HEK293 (cell line): ENCODE data around the gene PARL.

Experiments used
- CTCF ChIA-PET: fragments of 350-600 bp; formaldehyde crosslinking; extraction: SDS; loops from one replicate; lab custom pipeline; 2021; ENCODE audit warnings: antibody characterized with exemption; lab: Yijun Ruan, JAX
- POLR2A ChIA-PET: fragments of 300-600 bp; formaldehyde crosslinking; extraction: SDS; loops from one replicate; lab custom pipeline; 2020; ENCODE audit warnings: antibody characterized with exemption, inconsistent platforms; lab: Yijun Ruan, JAX
- H3K27ac ChIP-seq: fragments of 200-500 bp; sonication (Bioruptor generic); 2 replicates; pipeline ENCODE4 v1.5.1; 2014; ENCODE audit warnings: low read depth, low read length, control low read depth, inconsistent platforms; ENCODE audit errors: extremely low read depth
- H3K36me3 ChIP-seq, 2 experiments: fragments of 200-500 bp in 1 of 2; sonication (Bioruptor generic) in 1 of 2; 1 replicate in 1 of 2; 2 replicates in 1 of 2; pipeline ENCODE4 v1.5.1; 2014 to 2017; ENCODE audit warnings: inconsistent platforms in 2 of 2, low read length in 2 of 2; ENCODE audit not compliant: control insufficient read depth in 2 of 2, insufficient read depth in 1 of 2
- H3K4me1 ChIP-seq: fragments of 200-500 bp; sonication (Bioruptor generic); 2 replicates; pipeline ENCODE4 v1.5.1; 2014; ENCODE audit warnings: mild to moderate bottlenecking, low read length, inconsistent platforms; ENCODE audit not compliant: control insufficient read depth, insufficient read depth
- H3K4me3 ChIP-seq: 2 replicates; pipeline ENCODE4 v1.5.1; 2011; ENCODE audit warnings: low read depth, mild to moderate bottlenecking, control low read depth, low read length, moderate library complexity
- H3K9me3 ChIP-seq: fragments of 200-500 bp; sonication (Bioruptor generic); 2 replicates; pipeline ENCODE4 v1.5.1; 2014; ENCODE audit warnings: low read depth, low read length, inconsistent platforms; ENCODE audit not compliant: control insufficient read depth, insufficient read depth
- BCL6B ChIP-seq: fragments of 450-650 bp; formaldehyde crosslinking; IDR thresholded peaks from 2 replicates; pipeline ENCODE4 v1.5.1; 2017; ENCODE audit warnings: missing biosample characterization, missing genetic modification characterization
- CTCF ChIP-seq: fragments of 450-650 bp; formaldehyde crosslinking; IDR thresholded peaks from 2 replicates; pipeline ENCODE4 v1.5.1; 2016; ENCODE audit warnings: missing biosample characterization, missing genetic modification characterization
- KLF1 ChIP-seq: fragments of 450-650 bp; formaldehyde crosslinking; IDR thresholded peaks from 2 replicates; pipeline ENCODE4 v1.5.1; 2016; ENCODE audit warnings: missing biosample characterization, missing genetic modification characterization
- RBAK ChIP-seq: fragments of 450-650 bp; formaldehyde crosslinking; IDR thresholded peaks from 2 replicates; pipeline ENCODE4 v1.5.1; 2016; ENCODE audit warnings: missing biosample characterization, missing genetic modification characterization
- SCRT2 ChIP-seq: fragments of 450-650 bp; formaldehyde crosslinking; IDR thresholded peaks from 2 replicates; pipeline ENCODE4 v1.5.1; 2016; ENCODE audit warnings: missing biosample characterization, missing genetic modification characterization
- SP3 ChIP-seq: fragments of 450-650 bp; formaldehyde crosslinking; IDR thresholded peaks from 2 replicates; pipeline ENCODE4 v1.5.1; 2016; ENCODE audit warnings: missing biosample characterization, missing genetic modification characterization
- SP7 ChIP-seq: fragments of 450-650 bp; formaldehyde crosslinking; IDR thresholded peaks from 2 replicates; pipeline ENCODE4 v1.5.1; 2016; ENCODE audit warnings: missing biosample characterization, missing genetic modification characterization
- ZBTB17 ChIP-seq: fragments of 450-650 bp; formaldehyde crosslinking; IDR thresholded peaks from 2 replicates; pipeline ENCODE4 v1.5.1; 2016; ENCODE audit warnings: missing biosample characterization, missing genetic modification characterization
- ZFP3 ChIP-seq: fragments of 450-650 bp; formaldehyde crosslinking; IDR thresholded peaks from 2 replicates; pipeline ENCODE4 v1.5.1; 2016; ENCODE audit warnings: low read depth, missing biosample characterization, missing genetic modification characterization
- ZFP41 ChIP-seq: fragments of 450-650 bp; formaldehyde crosslinking; IDR thresholded peaks from 2 replicates; pipeline ENCODE4 v1.5.1; 2016; ENCODE audit warnings: missing biosample characterization, missing genetic modification characterization, borderline replicate concordance
- ZNF112 ChIP-seq: fragments of 450-650 bp; formaldehyde crosslinking; IDR thresholded peaks from 2 replicates; pipeline ENCODE4 v1.5.0; 2017; ENCODE audit warnings: missing biosample characterization, missing genetic modification characterization
- ZNF121 ChIP-seq: fragments of 450-650 bp; formaldehyde crosslinking; IDR thresholded peaks from 2 replicates; pipeline ENCODE4 v1.5.1; 2016; ENCODE audit warnings: missing biosample characterization, missing genetic modification characterization
- ZNF155 ChIP-seq: fragments of 450-650 bp; formaldehyde crosslinking; IDR thresholded peaks from 2 replicates; pipeline ENCODE4 v1.5.1; 2016; ENCODE audit warnings: missing biosample characterization, missing genetic modification characterization
- ZNF157 ChIP-seq: fragments of 450-650 bp; formaldehyde crosslinking; IDR thresholded peaks from 2 replicates; pipeline ENCODE4 v1.5.1; 2016; ENCODE audit warnings: missing biosample characterization, missing genetic modification characterization
- ZNF19 ChIP-seq: fragments of 450-650 bp; formaldehyde crosslinking; IDR thresholded peaks from 2 replicates; pipeline ENCODE4; 2016; ENCODE audit warnings: missing biosample characterization, missing genetic modification characterization, low read depth
- ZNF2 ChIP-seq: fragments of 450-650 bp; formaldehyde crosslinking; IDR thresholded peaks from 2 replicates; pipeline ENCODE4 v1.5.1; 2016; ENCODE audit warnings: missing biosample characterization, missing genetic modification characterization
- ZNF211 ChIP-seq: fragments of 450-650 bp; formaldehyde crosslinking; IDR thresholded peaks from 2 replicates; pipeline ENCODE4 v1.5.1; 2016; ENCODE audit warnings: low read depth, missing biosample characterization, missing genetic modification characterization
- ZNF221 ChIP-seq: fragments of 450-650 bp; formaldehyde crosslinking; IDR thresholded peaks from 2 replicates; pipeline ENCODE4 v1.5.1; 2017; ENCODE audit warnings: missing biosample characterization, missing genetic modification characterization, borderline replicate concordance
- ZNF280C ChIP-seq: fragments of 450-650 bp; formaldehyde crosslinking; IDR thresholded peaks from 2 replicates; pipeline ENCODE4 v1.5.1; 2016; ENCODE audit warnings: missing biosample characterization, missing genetic modification characterization
- ZNF292 ChIP-seq: fragments of 450-650 bp; formaldehyde crosslinking; IDR thresholded peaks from 2 replicates; pipeline ENCODE4 v1.5.1; 2016; ENCODE audit warnings: low read depth, missing biosample characterization, missing genetic modification characterization, borderline replicate concordance
- ZNF362 ChIP-seq: fragments of 450-650 bp; formaldehyde crosslinking; IDR thresholded peaks from 2 replicates; pipeline ENCODE4 v1.5.1; 2016; ENCODE audit warnings: missing biosample characterization, missing genetic modification characterization
- ZNF416 ChIP-seq: fragments of 450-650 bp; formaldehyde crosslinking; IDR thresholded peaks from 2 replicates; pipeline ENCODE4 v1.5.1; 2016; ENCODE audit warnings: missing biosample characterization, missing genetic modification characterization
- ZNF530 ChIP-seq: fragments of 450-650 bp; formaldehyde crosslinking; IDR thresholded peaks from 2 replicates; pipeline ENCODE4 v1.5.1; 2016; ENCODE audit warnings: low read depth, missing biosample characterization, missing genetic modification characterization
- ZNF549 ChIP-seq: fragments of 450-650 bp; IDR thresholded peaks from 2 replicates; pipeline ENCODE4 v1.5.1; 2018; ENCODE audit warnings: missing biosample characterization, missing genetic modification characterization, mild to moderate bottlenecking, inconsistent platforms, moderate library complexity
- ZNF558 ChIP-seq: fragments of 450-650 bp; formaldehyde crosslinking; IDR thresholded peaks from 2 replicates; pipeline ENCODE4 v1.5.1; 2016; ENCODE audit warnings: missing biosample characterization, missing genetic modification characterization
- ZNF571 ChIP-seq: fragments of 450-650 bp; formaldehyde crosslinking; IDR thresholded peaks from 2 replicates; pipeline ENCODE4 v1.5.0; 2017; ENCODE audit warnings: missing biosample characterization, missing genetic modification characterization
- ZNF600 ChIP-seq: fragments of 450-650 bp; formaldehyde crosslinking; IDR thresholded peaks from 2 replicates; pipeline ENCODE4 v1.5.1; 2016; ENCODE audit warnings: missing biosample characterization, missing genetic modification characterization
- ZNF629 ChIP-seq: fragments of 450-650 bp; formaldehyde crosslinking; IDR thresholded peaks from 2 replicates; pipeline ENCODE4 v1.5.1; 2017; ENCODE audit warnings: missing biosample characterization, missing genetic modification characterization
- ZNF843 ChIP-seq: fragments of 450-650 bp; formaldehyde crosslinking; IDR thresholded peaks from 2 replicates; pipeline ENCODE4 v1.5.1; 2016; ENCODE audit warnings: missing biosample characterization, missing genetic modification characterization
- ZSCAN5A ChIP-seq: fragments of 450-650 bp; formaldehyde crosslinking; IDR thresholded peaks from 2 replicates; pipeline ENCODE4 v1.5.1; 2016; ENCODE audit warnings: missing biosample characterization, missing genetic modification characterization

PARL gene

GRCh38 chr3:183830187-183830586, 54.5 kb downstream of the PARL start:
- Histone ChIP-seq H3K4me3 (no peak overlapping the region), H3K9me3 (no peaks in the 10 kb centered on the region), H3K36me3 (peaks cover 3 to 49% of the 10 kb centered on the region in 2 experiments; a peak in 2 of 3 replicates), H3K4me1 (no peaks in the 10 kb centered on the region; the same call in 1 of the 2 replicates), H3K27ac (no peak overlapping the region)
- CTCF ChIA-PET: no interaction called here
- POLR2A ChIA-PET: no interaction called here
- TF ChIP-seq ZBTB17: no peak
- no peak for TF ChIP-seq KLF1 (tag by site-specific recombination)
- no peak for TF ChIP-seq ZNF19 (tag by site-specific recombination)
- TF ChIP-seq ZNF157 (tag by site-specific recombination): no peak
- TF ChIP-seq ZNF211: no peak
- TF ChIP-seq BCL6B: no peak
- TF ChIP-seq SP7 (tag by site-specific recombination): no peak
- TF ChIP-seq ZNF221: no peak
- no peak for TF ChIP-seq ZNF549 (tag by site-specific recombination)
- TF ChIP-seq ZNF362 (tag by site-specific recombination): no peak
- TF ChIP-seq ZNF629 (tag by site-specific recombination): no peak
- TF ChIP-seq ZNF530 (tag by site-specific recombination): no peak
- no peak for TF ChIP-seq ZNF292 (tag by site-specific recombination)
- no peak for TF ChIP-seq CTCF (tag by site-specific recombination)
- no peak for TF ChIP-seq ZSCAN5A (tag by site-specific recombination)

- Histone ChIP-seq H3K36me3 (peaks cover 3 to 48% of the 10 kb centered on the region in 2 experiments; a peak in 2 of 3 replicates), H3K27ac (no peak overlapping the region), H3K4me3 (no peak overlapping the region), H3K4me1 (no peaks in the 10 kb centered on the region; the same call in 1 of the 2 replicates), H3K9me3 (no peaks in the 10 kb centered on the region)
- ChIA-PET POLR2A (no interaction called here), CTCF (no interaction called here)
- TF ChIP-seq ZNF155 (tag by site-specific recombination) (no peak), ZNF2 (tag by site-specific recombination) (no peak), SP3 (no peak), ZNF121 (tag by site-specific recombination) (no peak), ZNF112 (no peak), ZNF600 (tag by site-specific recombination) (no peak), ZNF629 (tag by site-specific recombination) (no peak), RBAK (no peak), ZNF280C (tag by site-specific recombination) (no peak), ZNF558 (no peak), SCRT2 (tag by site-specific recombination) (no peak), ZFP41 (tag by site-specific recombination) (no peak), ZFP3 (tag by site-specific recombination) (no peak), ZNF843 (no peak), ZNF571 (tag by site-specific recombination) (no peak), ZNF416 (tag by site-specific recombination) (no peak)
Observed at GRCh38 chr3:183829466-183829865, 55.2 kb downstream of the PARL start.
